ENCODE measurements around the gene CDH22. TPM values are rescaled to one million over a fixed set of nuclear protein-coding genes. Genes with fewer than 3 reads are reported as not detected.

The CDH22 gene
- total RNA-seq, 1 experiment from 2014 or later = 0.11 TPM

- intact Hi-C loops (cut with micrococcal nuclease; ENCODE audit: unreplicated experiment) = no loop called here
- Histone ChIP-seq H3K27me3 (replicated peaks; ENCODE audit: control insufficient read depth, insufficient read depth, low read length) (peaks cover 5% of the 10 kb centered on the region), H3K4me1 (peaks cover 3% of the 10 kb centered on the region), H3K4me3 (ENCODE audit: low read depth, low read length) (no peak overlapping the region), H3K36me3 (ENCODE audit: control insufficient read depth, insufficient read depth, low read length) (no peaks in the 10 kb centered on the region), H3K9me3 (no peaks in the 10 kb centered on the region)
- TF ChIP-seq, protein P1, sequence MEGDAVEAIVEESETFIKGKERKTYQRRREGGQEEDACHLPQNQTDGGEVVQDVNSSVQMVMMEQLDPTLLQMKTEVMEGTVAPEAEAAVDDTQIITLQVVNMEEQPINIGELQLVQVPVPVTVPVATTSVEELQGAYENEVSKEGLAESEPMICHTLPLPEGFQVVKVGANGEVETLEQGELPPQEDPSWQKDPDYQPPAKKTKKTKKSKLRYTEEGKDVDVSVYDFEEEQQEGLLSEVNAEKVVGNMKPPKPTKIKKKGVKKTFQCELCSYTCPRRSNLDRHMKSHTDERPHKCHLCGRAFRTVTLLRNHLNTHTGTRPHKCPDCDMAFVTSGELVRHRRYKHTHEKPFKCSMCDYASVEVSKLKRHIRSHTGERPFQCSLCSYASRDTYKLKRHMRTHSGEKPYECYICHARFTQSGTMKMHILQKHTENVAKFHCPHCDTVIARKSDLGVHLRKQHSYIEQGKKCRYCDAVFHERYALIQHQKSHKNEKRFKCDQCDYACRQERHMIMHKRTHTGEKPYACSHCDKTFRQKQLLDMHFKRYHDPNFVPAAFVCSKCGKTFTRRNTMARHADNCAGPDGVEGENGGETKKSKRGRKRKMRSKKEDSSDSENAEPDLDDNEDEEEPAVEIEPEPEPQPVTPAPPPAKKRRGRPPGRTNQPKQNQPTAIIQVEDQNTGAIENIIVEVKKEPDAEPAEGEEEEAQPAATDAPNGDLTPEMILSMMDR (IDR thresholded peaks at IDR 0.05; ENCODE audit: insufficient read depth in 1 of 2, low read depth in 1 of 2, low read length in 1 of 2, severe bottlenecking in 1 of 2, unreplicated experiment in 1 of 2) = no peak
- CTCF ChIA-PET = interaction anchor here (0.6 kb wide), 1 partner anchor 62 kb away, joined by 3 read pairs; no protein-coding TSS in a partner anchor
- POLR2A ChIA-PET = no interaction called here
- BruUV-seq (replicated peaks) = no TSS peak
- DNase-seq = no peak
- Mint-ChIP-seq H3K4me1 (ENCODE audit: low read depth, unreplicated experiment) (peaks cover 7% of the 10 kb centered on the region), H3K4me3 (ENCODE audit: unreplicated experiment) (no peak overlapping the region), H3K27ac (ENCODE audit: unreplicated experiment) (no peak overlapping the region), H3K9me3 (ENCODE audit: unreplicated experiment) (no peaks in the 10 kb centered on the region), H3K36me3 (ENCODE audit: insufficient read depth, unreplicated experiment) (no peaks in the 10 kb centered on the region), H3K27me3 (ENCODE audit: insufficient read depth, unreplicated experiment) (peaks cover 43% of the 10 kb centered on the region)
These were observed 6.2 kb downstream of the CDH22 start for GRCh38 chr20:46302106-46302505.

DNA sequence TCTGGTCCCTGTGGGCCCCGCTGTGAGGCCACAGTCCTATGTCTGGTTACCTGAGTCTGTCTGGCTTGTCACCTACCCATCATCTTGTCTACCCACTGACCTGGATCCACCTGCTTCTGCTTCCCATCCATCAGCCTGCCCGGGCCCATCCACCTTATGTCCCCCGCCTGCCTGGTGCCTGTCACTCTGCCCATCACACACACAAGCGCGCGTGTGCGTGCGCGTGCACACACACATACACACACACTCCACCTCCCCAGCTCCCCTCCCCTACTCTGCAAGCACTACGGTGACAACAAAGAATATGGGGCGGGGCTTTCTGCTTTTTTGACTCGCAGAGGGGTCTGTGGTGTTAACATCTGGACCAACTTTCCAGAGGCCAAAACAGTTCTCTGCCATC lies 8.0 kb downstream of the CDH22 start:
- H3K9me3 Mint-ChIP-seq (ENCODE audit: unreplicated experiment) = no peaks in the 10 kb centered on the region
- TF ChIP-seq, protein P1 (IDR thresholded peaks at IDR 0.05; ENCODE audit: insufficient read depth in 1 of 2, low read depth in 1 of 2, low read length in 1 of 2, severe bottlenecking in 1 of 2, unreplicated experiment in 1 of 2) = no peak
- no peaks in the 10 kb centered on the region for H3K4me1 Mint-ChIP-seq (ENCODE audit: low read depth, unreplicated experiment)
- Histone ChIP-seq H3K9me3 (no peaks in the 10 kb centered on the region), H3K4me1 (no peaks in the 10 kb centered on the region), H3K4me3 (ENCODE audit: low read depth, low read length) (no peak overlapping the region), H3K27me3 (replicated peaks; ENCODE audit: control insufficient read depth, insufficient read depth, low read length) (peaks cover 3% of the 10 kb centered on the region), H3K36me3 (ENCODE audit: control insufficient read depth, insufficient read depth, low read length) (no peaks in the 10 kb centered on the region)
- H3K36me3 Mint-ChIP-seq (ENCODE audit: insufficient read depth, unreplicated experiment) = no peaks in the 10 kb centered on the region
- CTCF ChIA-PET = no interaction called here
- intact Hi-C loops (cut with micrococcal nuclease; ENCODE audit: unreplicated experiment) = no loop called here
- BruUV-seq (replicated peaks) = no TSS peak
- no peak overlapping the region for H3K27ac Mint-ChIP-seq (ENCODE audit: unreplicated experiment)
- no peak for DNase-seq
- H3K4me3 Mint-ChIP-seq (ENCODE audit: unreplicated experiment) = no peak overlapping the region
- H3K27me3 Mint-ChIP-seq (ENCODE audit: insufficient read depth, unreplicated experiment) = peaks cover 41% of the 10 kb centered on the region
- POLR2A ChIA-PET = no interaction called here

DNA sequence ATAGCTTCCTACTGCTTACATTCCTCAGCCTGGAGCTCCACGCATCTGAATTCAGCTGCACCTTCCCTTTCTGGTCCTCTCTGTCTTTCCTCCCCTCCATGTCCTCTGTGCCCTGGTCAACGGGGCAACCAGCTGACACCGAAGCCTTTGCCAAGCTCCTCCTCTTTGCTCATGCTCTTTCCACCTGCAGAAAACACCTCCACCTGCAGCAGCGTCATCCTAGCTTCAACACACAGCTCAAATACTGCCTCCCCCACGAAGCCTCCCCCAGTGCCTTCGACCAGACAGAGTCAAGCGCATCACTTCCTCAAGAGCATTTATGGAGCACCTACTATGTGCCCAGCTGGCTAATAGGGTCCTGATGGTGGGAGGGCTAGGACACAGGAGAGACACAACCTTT lies 9.2 kb downstream of the CDH22 start:
- no peak for DNase-seq
- Mint-ChIP-seq H3K9me3 (ENCODE audit: unreplicated experiment) (no peaks in the 10 kb centered on the region), H3K4me1 (ENCODE audit: low read depth, unreplicated experiment) (no peaks in the 10 kb centered on the region), H3K27me3 (ENCODE audit: insufficient read depth, unreplicated experiment) (peaks cover 46% of the 10 kb centered on the region), H3K27ac (ENCODE audit: unreplicated experiment) (no peak overlapping the region), H3K4me3 (ENCODE audit: unreplicated experiment) (no peak overlapping the region), H3K36me3 (ENCODE audit: insufficient read depth, unreplicated experiment) (no peaks in the 10 kb centered on the region)
- no TSS peak for BruUV-seq (replicated peaks)
- Histone ChIP-seq H3K4me1 (no peaks in the 10 kb centered on the region), H3K9me3 (no peaks in the 10 kb centered on the region), H3K4me3 (ENCODE audit: low read depth, low read length) (no peak overlapping the region), H3K27me3 (replicated peaks; ENCODE audit: control insufficient read depth, insufficient read depth, low read length) (peaks cover 3% of the 10 kb centered on the region), H3K36me3 (ENCODE audit: control insufficient read depth, insufficient read depth, low read length) (no peaks in the 10 kb centered on the region)
- intact Hi-C loops (cut with micrococcal nuclease; ENCODE audit: unreplicated experiment) = no loop called here
- CTCF ChIA-PET = interaction anchor here (0.5 to 1.4 kb wide), 4 partner anchors 8 to 150 kb away, joined by 3 to 7 read pairs (median 4); no protein-coding TSS in a partner anchor
- TF ChIP-seq, protein P1 (IDR thresholded peaks at IDR 0.05; ENCODE audit: insufficient read depth in 1 of 2, low read depth in 1 of 2, low read length in 1 of 2, severe bottlenecking in 1 of 2, unreplicated experiment in 1 of 2) = no peak
- POLR2A ChIA-PET = no interaction called here

Data from Caco-2 (cell line).